Endothelial cell of umbilical vein (primary cell): ENCODE data around the gene PAOX.

Experiments used
- CTCF ChIP-seq, 2 donors: IDR thresholded peaks; 1 replicate in 1 of 2; 2 replicates in 1 of 2; pipeline ENCODE4 v1.5.1; 2011; ENCODE audit warnings: low read length in 2 of 2, mild to moderate bottlenecking in 2 of 2, moderate library complexity in 2 of 2, control low read depth in 1 of 2, inconsistent platforms in 1 of 2, low read depth in 1 of 2; ENCODE audit not compliant: insufficient read depth in 1 of 2; ENCODE audit errors: extremely low read depth in 1 of 2
- EZH2 ChIP-seq: IDR thresholded peaks from 2 replicates; pipeline ENCODE4 v1.6.1; 2012; ENCODE audit warnings: borderline replicate concordance, low read depth, mild to moderate bottlenecking, moderate library complexity, low read length, inconsistent platforms; ENCODE audit not compliant: severe bottlenecking
- MAX ChIP-seq: IDR thresholded peaks from 2 replicates; pipeline ENCODE4 v1.6.1; 2011; ENCODE audit not compliant: insufficient read depth, insufficient read length
- MYC ChIP-seq: IDR thresholded peaks from one replicate; pipeline ENCODE4 v1.6.1; 2011; ENCODE audit warnings: mild to moderate bottlenecking, low read depth, low read length
- POLR2A ChIP-seq: IDR thresholded peaks from 2 replicates; pipeline ENCODE4 v1.6.1; 2012; ENCODE audit warnings: low read depth, mild to moderate bottlenecking, control low read depth, low read length
- POLR2AphosphoS5 ChIP-seq: IDR thresholded peaks from 2 replicates; pipeline ENCODE4 v1.6.1; 2012; ENCODE audit warnings: low read depth, mild to moderate bottlenecking, control low read depth, low read length, moderate library complexity; ENCODE audit not compliant: insufficient read depth

GRCh38 chr10:133362846-133363245 lies 16.2 kb upstream of the PAOX start:
- TF ChIP-seq CTCF (IDR thresholded peaks at IDR 0.05; ENCODE audit: extremely low read depth in 1 of 2, insufficient read depth in 1 of 2, low read depth in 1 of 2, low read length in 2 of 2) (no peak), EZH2 (no peak), POLR2A (no peak), POLR2AphosphoS5 (no peak), MYC (no peak), MAX (no peak)
